Activated CD8-positive, alpha-beta T cell treated with anti-CD3 and anti-CD28 coated beads, Interleukin-2, amount 10 ng/mL, durations not matched to agents 7 days and 5 days (primary cell): ENCODE results near the gene OR1B1. TPM values are rescaled to one million over a fixed set of nuclear protein-coding genes. Genes with fewer than 3 reads are reported as not detected.
"Not testable (repeated sequence)": the region's sequence is repeated elsewhere in the genome, so short reads cannot be mapped to it uniquely, and the experiment has no call there.

Source experiments
- ATAC-seq: fragments of 150-1000 bp; cut with Tn5 transposase; one replicate; pipeline ENCODE4 v1.10.0; 2021; ENCODE audit warnings: moderate library complexity
- CTCF ChIA-PET: fragments of 350-600 bp; sonication (Branson Sonifier 250); formaldehyde crosslinking; loops from one replicate; lab custom pipeline; 2021; ENCODE audit warnings: antibody characterized with exemption; lab: Charles Lee
- POLR2A ChIA-PET: fragments of 350-600 bp; sonication (Branson Sonifier 250); formaldehyde crosslinking; loops from one replicate; lab custom pipeline; 2021; ENCODE audit warnings: antibody characterized with exemption; lab: Charles Lee
- DNase-seq: peaks from one replicate; pipeline ENCODE4 v3.0.0-alpha.2; 2020
- H3K27ac Mint-ChIP-seq: one replicate; pipeline ENCODE4 v1.8.0; 2021; ENCODE audit warnings: mild to moderate bottlenecking, mixed read lengths
- H3K27me3 Mint-ChIP-seq: one replicate; pipeline ENCODE4 v1.8.0; 2021; ENCODE audit warnings: low read depth, mixed read lengths
- H3K36me3 Mint-ChIP-seq: one replicate; pipeline ENCODE4 v1.8.0; 2021; ENCODE audit warnings: low read depth, mixed read lengths
- H3K4me1 Mint-ChIP-seq: one replicate; pipeline ENCODE4 v1.8.0; 2021; ENCODE audit warnings: low read depth, mixed read lengths
- H3K4me3 Mint-ChIP-seq: one replicate; pipeline ENCODE4 v1.8.0; 2021; ENCODE audit warnings: mild to moderate bottlenecking, mixed read lengths
- H3K9me3 Mint-ChIP-seq: one replicate; pipeline ENCODE4 v1.8.0; 2022; ENCODE audit warnings: mixed read lengths; ENCODE audit not compliant: insufficient read depth
- total RNA-seq, 2 experiments: library from RNA; stranded (reverse); gene quantifications; one replicate each; pipeline ENCODE4 v1.2.3, GENCODE V29; 2021

Gene OR1B1
- total RNA-seq: not detected

- ATAC-seq (no peak), DNase-seq (no peak)
- Mint-ChIP-seq H3K9me3 (no peaks in the 10 kb centered on the region), H3K4me1 (no peaks in the 10 kb centered on the region), H3K27me3 (peaks cover 10% of the 10 kb centered on the region), H3K36me3 (no peaks in the 10 kb centered on the region), H3K4me3 (no peak within 1 kb of the TSS), H3K27ac (no peak within 1 kb of the TSS)
- CTCF ChIA-PET: no interaction called here
- POLR2A ChIA-PET: no interaction called here
These were observed at the start of gene OR1B1 for GRCh38 chr9:122657527-122657926. OR1B1 (minus strand) TSS chr9:122657627.

- Mint-ChIP-seq H3K27ac (no peak overlapping the region), H3K36me3 (no peaks in the 10 kb centered on the region), H3K9me3 (no peaks in the 10 kb centered on the region), H3K4me3 (no peak overlapping the region), H3K4me1 (no peaks in the 10 kb centered on the region), H3K27me3 (peaks cover 9% of the 10 kb centered on the region)
- CTCF ChIA-PET: no interaction called here
- POLR2A ChIA-PET: no interaction called here
- no peak for DNase-seq
- ATAC-seq: no peak
These were observed 38.3 kb upstream of the OR1B1 start for GRCh38 chr9:122695696-122696095.

DNA sequence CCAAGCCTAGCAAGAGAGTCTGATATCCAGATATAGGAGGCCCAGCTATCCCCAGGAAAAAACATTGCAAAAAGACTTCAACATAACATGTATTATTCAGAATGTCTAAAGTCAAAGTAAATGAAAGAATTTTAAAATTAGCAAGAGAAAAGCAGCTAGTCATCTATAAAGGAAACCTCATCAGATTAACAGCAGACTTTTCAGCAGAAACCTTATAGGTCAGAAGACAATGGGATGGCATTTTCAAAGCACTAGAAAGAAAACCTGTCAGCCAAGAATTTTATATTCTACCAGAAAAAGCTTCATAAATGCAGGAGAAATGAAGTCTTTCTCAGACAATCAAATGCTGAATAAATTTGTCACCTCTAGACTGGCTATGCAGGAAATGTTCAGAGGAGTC lies 27.4 kb upstream of the OR1B1 start:
- CTCF ChIA-PET: no interaction called here
- no peak for ATAC-seq

DNA sequence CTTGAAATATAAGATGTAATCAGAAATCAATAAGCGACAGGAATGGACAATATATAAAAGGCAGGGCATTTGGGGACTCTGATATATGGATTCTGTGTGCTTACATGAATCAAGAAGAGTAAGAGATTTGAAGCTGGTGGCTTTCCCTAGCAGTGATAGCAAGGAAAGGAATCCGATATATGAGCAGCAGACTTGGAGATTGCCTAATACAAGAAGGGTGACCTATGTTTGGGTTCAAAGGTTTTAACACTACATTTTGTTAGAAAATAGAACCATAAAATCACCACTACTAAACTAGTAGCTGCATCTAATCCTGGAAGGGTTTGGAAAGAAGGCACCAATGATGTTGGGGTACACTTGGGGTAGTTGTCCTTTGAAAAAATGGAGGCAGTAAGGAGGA lies 15.1 kb upstream of the OR1B1 start:
- H3K4me1 Mint-ChIP-seq: no peaks in the 10 kb centered on the region
- no peak overlapping the region for H3K4me3 Mint-ChIP-seq
- CTCF ChIA-PET: no interaction called here
- peaks cover 7% of the 10 kb centered on the region for H3K9me3 Mint-ChIP-seq
- POLR2A ChIA-PET: no interaction called here
- H3K27ac Mint-ChIP-seq: no peak overlapping the region
- H3K36me3 Mint-ChIP-seq: no peaks in the 10 kb centered on the region
- ATAC-seq: no peak
- peaks cover 8% of the 10 kb centered on the region for H3K27me3 Mint-ChIP-seq
- no peak for DNase-seq

More for the DNA sequence above, 27.4 kb upstream of the OR1B1 start:
- Mint-ChIP-seq H3K9me3 (peaks cover 13% of the 10 kb centered on the region), H3K27me3 (no peaks in the 10 kb centered on the region), H3K27ac (no peak overlapping the region), H3K4me3 (no peak overlapping the region), H3K36me3 (no peaks in the 10 kb centered on the region), H3K4me1 (no peaks in the 10 kb centered on the region)
- DNase-seq: no peak
- POLR2A ChIA-PET: no interaction called here

- peaks cover 2% of the 10 kb centered on the region for H3K27me3 Mint-ChIP-seq
- no peaks in the 10 kb centered on the region for H3K4me1 Mint-ChIP-seq
- ATAC-seq (no peak), DNase-seq (no peak)
- CTCF ChIA-PET: no interaction called here
- H3K36me3 Mint-ChIP-seq: no peaks in the 10 kb centered on the region
- H3K9me3 Mint-ChIP-seq: no peaks in the 10 kb centered on the region
- no peak within 1 kb of the TSS for H3K4me3 Mint-ChIP-seq
- H3K27ac Mint-ChIP-seq: no peak within 1 kb of the TSS
- POLR2A ChIA-PET: no interaction called here
These were observed 4.0 kb upstream of the OR1B1 start, which contains the start of gene OR1L1 for GRCh38 chr9:122661416-122661815. OR1L1 (plus strand) TSS chr9:122661716; CDS start chr9:122661716, 0 bp downstream.

DNA sequence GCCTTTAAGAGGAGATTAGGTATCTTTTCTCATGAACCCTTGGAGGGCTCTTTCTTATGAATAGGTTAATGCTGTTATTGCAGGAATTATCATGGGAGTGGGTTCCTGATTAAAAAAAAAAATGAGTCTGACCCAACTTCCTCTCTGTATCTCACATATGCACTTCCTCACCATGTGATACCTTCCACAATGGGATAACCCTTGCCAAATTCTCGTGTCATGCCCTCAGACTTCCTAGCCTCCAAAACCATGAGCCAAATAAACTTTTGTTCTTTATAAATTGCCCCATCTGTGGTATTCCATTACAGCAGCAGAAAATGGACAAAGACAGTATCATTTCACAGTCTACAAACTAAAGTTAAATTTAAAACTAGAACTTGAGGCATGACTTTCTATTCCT lies 1.0 kb downstream of the OR1B1 start:
- ChIA-PET POLR2A (no interaction called here), CTCF (no interaction called here)
- no peaks in the 10 kb centered on the region for H3K9me3 Mint-ChIP-seq
- ATAC-seq (no peak), DNase-seq (no peak)
- no peaks in the 10 kb centered on the region for H3K4me1 Mint-ChIP-seq
- H3K36me3 Mint-ChIP-seq: no peaks in the 10 kb centered on the region
- no peak overlapping the region for H3K27ac Mint-ChIP-seq
- peaks cover 10% of the 10 kb centered on the region for H3K27me3 Mint-ChIP-seq
- H3K4me3 Mint-ChIP-seq: no peak overlapping the region

DNA sequence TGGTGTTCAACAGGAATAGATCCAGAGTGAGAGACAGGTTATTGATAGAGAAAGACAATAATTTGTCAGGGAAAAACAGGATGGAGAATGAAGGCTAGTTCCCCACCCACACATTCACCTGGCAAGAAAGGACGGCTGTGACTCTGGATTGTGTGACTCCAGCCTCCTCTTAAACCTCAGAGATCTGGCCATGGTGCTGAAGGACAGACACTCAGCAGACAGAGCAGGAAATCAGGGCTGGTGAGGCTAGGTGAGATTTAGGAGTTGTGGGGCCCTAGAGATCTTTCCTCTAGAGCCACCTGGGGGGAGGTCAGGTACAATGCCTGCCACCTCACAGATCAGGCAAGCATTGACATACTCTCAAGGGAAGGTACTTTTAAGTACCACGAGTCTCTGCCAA lies 15.2 kb downstream of the OR1B1 start:
- CTCF ChIA-PET: no interaction called here
- no peaks in the 10 kb centered on the region for H3K9me3 Mint-ChIP-seq
- POLR2A ChIA-PET: no interaction called here
- ATAC-seq (no peak), DNase-seq (peak; percentile 21)
- no peaks in the 10 kb centered on the region for H3K36me3 Mint-ChIP-seq
- H3K4me3 Mint-ChIP-seq: no peak overlapping the region
- H3K27me3 Mint-ChIP-seq: peaks cover 3% of the 10 kb centered on the region
- H3K27ac Mint-ChIP-seq: no peak overlapping the region
- H3K4me1 Mint-ChIP-seq: no peaks in the 10 kb centered on the region

GRCh38 chr9:122619996-122620395 lies 37.4 kb downstream of the OR1B1 start:
- H3K27ac Mint-ChIP-seq: no peak overlapping the region
- no peaks in the 10 kb centered on the region for H3K9me3 Mint-ChIP-seq
- no peaks in the 10 kb centered on the region for H3K27me3 Mint-ChIP-seq
- ChIA-PET POLR2A (no interaction called here), CTCF (no interaction called here)
- no peak for ATAC-seq
- no peak overlapping the region for H3K4me3 Mint-ChIP-seq
- no peaks in the 10 kb centered on the region for H3K36me3 Mint-ChIP-seq
- no peak for DNase-seq
- no peaks in the 10 kb centered on the region for H3K4me1 Mint-ChIP-seq

- Mint-ChIP-seq H3K4me3 (no peak within 1 kb of the TSS), H3K27me3 (peaks cover 4% of the 10 kb centered on the region), H3K27ac (no peak within 1 kb of the TSS), H3K4me1 (no peaks in the 10 kb centered on the region), H3K9me3 (no peaks in the 10 kb centered on the region), H3K36me3 (no peaks in the 10 kb centered on the region)
- ChIA-PET POLR2A (no interaction called here), CTCF (no interaction called here)
- DNase-seq (no peak), ATAC-seq (no peak)
These were observed 43.1 kb downstream of the OR1B1 start, which contains the start of gene OR1Q1 for GRCh38 chr9:122614362-122614761. OR1Q1 (plus strand) TSS chr9:122614738; CDS start chr9:122614738, 0 bp downstream.

GRCh38 chr9:122609804-122610203 lies 47.6 kb downstream of the OR1B1 start:
- Mint-ChIP-seq H3K4me1 (no peaks in the 10 kb centered on the region), H3K36me3 (no peaks in the 10 kb centered on the region), H3K4me3 (no peak overlapping the region), H3K9me3 (no peaks in the 10 kb centered on the region), H3K27ac (no peak overlapping the region), H3K27me3 (peaks cover 4% of the 10 kb centered on the region)
- ATAC-seq (no peak), DNase-seq (no peak)
- CTCF ChIA-PET: no interaction called here
- POLR2A ChIA-PET: no interaction called here

GRCh38 chr9:122606587-122606986 lies 50.8 kb downstream of the OR1B1 start:
- ChIA-PET POLR2A (no interaction called here), CTCF (no interaction called here)
- no peak overlapping the region for H3K4me3 Mint-ChIP-seq
- ATAC-seq: no peak
- H3K27ac Mint-ChIP-seq: no peak overlapping the region
- H3K27me3 Mint-ChIP-seq: peaks cover 8% of the 10 kb centered on the region
- DNase-seq: no peak
- no peaks in the 10 kb centered on the region for H3K9me3 Mint-ChIP-seq
- no peaks in the 10 kb centered on the region for H3K4me1 Mint-ChIP-seq
- no peaks in the 10 kb centered on the region for H3K36me3 Mint-ChIP-seq

GRCh38 chr9:122605691-122606090 lies 51.7 kb downstream of the OR1B1 start:
- H3K36me3 Mint-ChIP-seq: no peaks in the 10 kb centered on the region
- DNase-seq (no peak), ATAC-seq (no peak)
- H3K27ac Mint-ChIP-seq: no peak overlapping the region
- POLR2A ChIA-PET: no interaction called here
- CTCF ChIA-PET: no interaction called here
- no peaks in the 10 kb centered on the region for H3K9me3 Mint-ChIP-seq
- no peak overlapping the region for H3K4me3 Mint-ChIP-seq
- peaks cover 7% of the 10 kb centered on the region for H3K27me3 Mint-ChIP-seq
- no peaks in the 10 kb centered on the region for H3K4me1 Mint-ChIP-seq

GRCh38 chr9:122583284-122583683 lies 74.1 kb downstream of the OR1B1 start, which contains the start of gene OR1L8:
OR1L8 (minus strand) TSS chr9:122583384; CDS start chr9:122568477, 14,907 bp downstream.
- H3K36me3 Mint-ChIP-seq, H3K9me3 Mint-ChIP-seq, H3K27ac Mint-ChIP-seq, DNase-seq, ATAC-seq, H3K4me1 Mint-ChIP-seq, H3K4me3 Mint-ChIP-seq, POLR2A ChIA-PET, H3K27me3 Mint-ChIP-seq: not testable (repeated sequence)
- CTCF ChIA-PET: interaction anchor here (1.1 kb wide), 1 partner anchor 10 kb away, joined by 3 read pairs; no protein-coding TSS in a partner anchor
